IPS-15b (cell line): ENCODE measurements around the gene GAS2L1.
A peak's percentile ranks its signal among the peaks of the same experiment; 100 is the strongest.

Experiments used
- H3K27me3 ChIP-seq: one replicate; pipeline ENCODE4 v1.6.1; 2013; ENCODE audit warnings: low read length; ENCODE audit not compliant: control insufficient read depth, insufficient read depth
- H3K36me3 ChIP-seq: one replicate; pipeline ENCODE4 v1.6.1; 2013; ENCODE audit warnings: low read length; ENCODE audit not compliant: control insufficient read depth, insufficient read depth
- H3K4me1 ChIP-seq: one replicate; pipeline ENCODE4 v1.6.1; 2013; ENCODE audit warnings: mild to moderate bottlenecking, low read length; ENCODE audit not compliant: control insufficient read depth, insufficient read depth
- H3K4me3 ChIP-seq: one replicate; pipeline ENCODE4 v1.5.1; 2013; ENCODE audit warnings: low read depth, low read length
- H3K9ac ChIP-seq: one replicate; pipeline ENCODE4 v1.6.1; 2013; ENCODE audit warnings: low read depth, mild to moderate bottlenecking, low read length
- H3K9me3 ChIP-seq: one replicate; pipeline ENCODE4 v1.6.1; 2013; ENCODE audit warnings: mild to moderate bottlenecking, low read length; ENCODE audit not compliant: control insufficient read depth, insufficient read depth

GAS2L1 gene

DNA sequence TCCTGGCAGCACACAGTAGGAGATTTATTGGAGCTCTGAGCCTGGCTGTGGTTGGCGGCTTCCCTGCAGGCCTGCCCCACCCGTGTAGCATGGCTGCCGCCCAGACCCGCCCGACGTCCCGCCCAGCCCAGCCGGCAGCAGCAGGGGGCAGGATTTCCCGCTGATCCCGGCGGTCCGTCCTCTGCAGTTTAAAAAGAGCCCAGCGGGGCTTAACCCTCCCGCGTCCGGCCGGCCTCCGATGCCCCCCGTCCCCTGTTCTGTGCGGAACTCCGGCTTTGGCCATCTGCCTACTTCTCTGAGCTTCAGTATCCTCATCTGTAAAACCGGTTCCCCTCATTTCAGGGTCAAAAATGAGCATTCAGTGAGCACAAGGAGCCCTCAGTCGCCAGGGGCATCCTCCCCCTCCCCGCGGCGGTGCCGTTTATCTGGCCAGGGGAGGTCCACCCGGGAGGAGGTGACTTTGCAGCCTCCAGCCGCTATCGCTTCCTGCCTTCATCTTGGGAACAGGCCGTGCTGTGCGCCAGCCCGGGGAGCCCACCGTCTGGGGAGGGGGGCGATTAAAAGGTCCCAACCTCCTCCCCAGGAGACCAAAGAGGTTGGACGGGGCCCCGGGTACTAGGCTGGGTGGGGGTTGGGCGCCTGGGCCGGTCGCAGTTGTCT is at the start of gene GAS2L1:
TSS of gene GAS2L1 (plus strand) at position 476 of the 660 bp plus-strand sequence. CDS start 1,456 bp downstream, outside the sequence.
- Histone ChIP-seq H3K9me3 (no peaks in the 10 kb centered on the region), H3K36me3 (no peaks in the 10 kb centered on the region), H3K9ac (peak within 1 kb of the TSS; percentile 70), H3K4me3 (peak within 1 kb of the TSS; percentile 79), H3K4me1 (peaks cover 3% of the 10 kb centered on the region), H3K27me3 (no peaks in the 10 kb centered on the region)

DNA sequence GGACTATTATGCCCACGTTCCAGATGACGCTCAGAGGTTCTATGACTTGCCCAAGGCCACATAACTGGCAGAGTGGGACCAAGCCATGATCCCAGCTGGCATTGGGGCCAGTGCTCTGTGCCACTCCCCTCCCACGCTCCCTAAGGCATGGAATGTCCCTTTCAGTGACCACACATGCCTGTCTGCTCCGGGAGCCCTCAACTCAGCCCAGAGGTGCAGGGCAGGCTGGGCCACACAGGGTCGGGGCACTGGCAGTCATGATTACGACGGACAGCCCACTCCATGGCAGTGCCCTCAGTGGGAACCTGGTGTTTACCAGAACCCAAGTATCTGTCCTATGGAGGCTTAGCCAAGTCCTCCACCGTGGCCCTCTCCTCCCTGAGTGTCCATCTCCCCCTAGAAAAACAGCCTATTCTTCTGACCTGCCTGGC is 48.7 kb upstream of the GAS2L1 start:
- H3K4me1 ChIP-seq: no peaks in the 10 kb centered on the region
- no peak overlapping the region for H3K9ac ChIP-seq
- H3K27me3 ChIP-seq: no peaks in the 10 kb centered on the region
- H3K36me3 ChIP-seq: peaks cover 11% of the 10 kb centered on the region
- H3K4me3 ChIP-seq: no peak overlapping the region
- H3K9me3 ChIP-seq: no peaks in the 10 kb centered on the region

GRCh38 chr22:29258407-29259252 is 47.8 kb upstream of the GAS2L1 start:
- H3K27me3 ChIP-seq: no peaks in the 10 kb centered on the region
- no peaks in the 10 kb centered on the region for H3K4me1 ChIP-seq
- peaks cover 11% of the 10 kb centered on the region for H3K36me3 ChIP-seq
- no peak overlapping the region for H3K9ac ChIP-seq
- no peak overlapping the region for H3K4me3 ChIP-seq
- H3K9me3 ChIP-seq: no peaks in the 10 kb centered on the region

- H3K4me3 ChIP-seq: no peak overlapping the region
- H3K27me3 ChIP-seq: no peaks in the 10 kb centered on the region
- no peak overlapping the region for H3K9ac ChIP-seq
- H3K4me1 ChIP-seq: no peaks in the 10 kb centered on the region
- no peaks in the 10 kb centered on the region for H3K9me3 ChIP-seq
- peaks cover 15% of the 10 kb centered on the region for H3K36me3 ChIP-seq
Measured at GRCh38 chr22:29259253-29259899, 47.1 kb upstream of the GAS2L1 start.

DNA sequence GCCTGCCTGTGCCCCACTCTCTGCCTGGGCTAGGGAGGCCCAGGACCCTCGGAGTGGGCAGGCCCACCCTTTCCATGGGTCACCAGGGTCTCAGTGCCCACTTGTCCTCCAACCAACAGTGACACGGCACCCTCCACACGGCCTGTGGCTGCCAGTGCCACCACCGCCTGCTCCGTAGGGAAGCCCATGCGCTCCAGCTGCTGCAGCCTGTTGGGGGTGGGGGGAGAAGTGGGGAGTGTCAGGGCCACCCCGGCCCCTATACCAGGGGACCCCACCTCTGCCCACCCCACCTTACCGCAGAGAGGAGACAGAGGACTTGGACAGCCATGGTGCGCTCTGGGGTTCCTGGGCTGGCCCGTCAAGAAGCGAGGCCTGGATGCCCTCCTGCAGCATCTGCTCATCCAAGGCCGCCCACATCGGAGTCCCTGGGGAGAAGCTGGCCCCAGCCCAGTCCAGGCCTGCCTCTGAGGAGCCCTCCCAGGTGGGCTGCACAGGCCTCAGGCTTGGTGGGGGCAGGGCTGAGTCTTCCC is 46.4 kb upstream of the GAS2L1 start:
- Histone ChIP-seq H3K36me3 (peaks cover 18% of the 10 kb centered on the region), H3K4me3 (no peak overlapping the region), H3K9me3 (no peaks in the 10 kb centered on the region), H3K27me3 (no peaks in the 10 kb centered on the region), H3K4me1 (no peaks in the 10 kb centered on the region), H3K9ac (no peak overlapping the region)

DNA sequence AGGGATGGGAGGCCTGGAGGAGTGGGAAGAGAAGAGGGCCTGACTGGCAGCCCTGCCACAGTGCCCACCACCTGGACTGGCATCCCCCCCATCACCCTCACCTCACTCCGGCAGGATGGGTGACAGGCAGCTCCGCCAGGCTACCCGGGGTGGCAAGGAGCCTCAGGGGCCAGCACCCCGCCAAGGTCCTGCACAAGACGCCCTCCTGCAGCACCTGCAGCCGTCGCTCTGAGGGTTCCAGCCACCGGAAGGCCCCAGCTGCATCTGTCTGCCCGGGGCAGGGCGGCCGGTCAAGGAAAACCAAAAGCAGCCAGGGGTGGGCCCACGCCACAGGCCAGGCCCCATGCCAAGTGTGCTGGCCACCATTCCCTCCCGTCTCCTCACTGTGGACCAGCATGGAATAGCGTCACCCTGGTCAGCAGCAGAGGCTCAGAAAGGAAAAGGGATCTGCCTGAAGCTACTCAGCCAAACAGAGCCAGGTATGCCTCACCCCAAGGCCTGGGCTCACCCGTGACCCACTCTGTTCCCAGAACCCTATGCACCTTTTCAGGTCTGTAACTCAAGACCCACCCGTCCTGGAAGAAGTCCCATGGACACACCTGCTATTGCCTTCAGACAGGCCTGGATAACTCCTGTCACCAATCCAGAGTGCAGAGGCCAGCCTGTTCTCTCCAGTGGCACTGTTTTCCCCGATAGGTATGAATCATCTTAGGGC is 45.7 kb upstream of the GAS2L1 start:
- Histone ChIP-seq H3K4me3 (no peak overlapping the region), H3K9ac (no peak overlapping the region), H3K27me3 (no peaks in the 10 kb centered on the region), H3K9me3 (no peaks in the 10 kb centered on the region), H3K4me1 (no peaks in the 10 kb centered on the region), H3K36me3 (peaks cover 25% of the 10 kb centered on the region)

DNA sequence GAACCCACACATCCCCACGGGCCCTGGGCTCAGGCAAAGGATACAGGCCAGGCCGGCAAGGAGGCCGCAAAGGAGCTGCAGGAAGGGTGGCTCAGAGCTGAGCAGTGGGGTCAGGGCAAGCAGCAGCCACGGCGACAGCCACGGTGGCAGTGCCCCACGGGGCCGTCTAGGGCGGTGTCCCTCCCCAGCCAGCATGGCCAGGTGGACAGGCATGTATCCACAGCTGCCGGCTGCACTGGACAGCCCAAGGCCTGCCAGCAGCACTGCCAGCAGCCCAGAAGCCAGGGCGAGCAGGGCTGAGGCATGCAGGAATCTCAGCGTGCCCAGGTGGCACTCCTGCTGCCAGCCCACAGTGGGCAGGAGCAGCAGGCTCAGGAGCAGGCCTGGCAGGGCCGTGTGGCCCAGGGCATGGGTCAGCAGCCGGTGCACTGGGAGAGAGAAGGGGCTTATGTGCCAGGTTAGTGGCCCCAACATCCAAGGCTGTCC is 42.6 kb upstream of the GAS2L1 start:
- Histone ChIP-seq H3K4me3 (no peak overlapping the region), H3K36me3 (peaks cover 33% of the 10 kb centered on the region), H3K4me1 (peaks cover 6% of the 10 kb centered on the region), H3K9ac (no peak overlapping the region), H3K9me3 (no peaks in the 10 kb centered on the region), H3K27me3 (no peaks in the 10 kb centered on the region)

- H3K36me3 ChIP-seq: peaks cover 30% of the 10 kb centered on the region
- no peaks in the 10 kb centered on the region for H3K9me3 ChIP-seq
- no peak overlapping the region for H3K9ac ChIP-seq
- H3K4me1 ChIP-seq: peaks cover 10% of the 10 kb centered on the region
- H3K27me3 ChIP-seq: no peaks in the 10 kb centered on the region
- no peak overlapping the region for H3K4me3 ChIP-seq
Measured at GRCh38 chr22:29265305-29265704, 41.1 kb upstream of the GAS2L1 start.

DNA sequence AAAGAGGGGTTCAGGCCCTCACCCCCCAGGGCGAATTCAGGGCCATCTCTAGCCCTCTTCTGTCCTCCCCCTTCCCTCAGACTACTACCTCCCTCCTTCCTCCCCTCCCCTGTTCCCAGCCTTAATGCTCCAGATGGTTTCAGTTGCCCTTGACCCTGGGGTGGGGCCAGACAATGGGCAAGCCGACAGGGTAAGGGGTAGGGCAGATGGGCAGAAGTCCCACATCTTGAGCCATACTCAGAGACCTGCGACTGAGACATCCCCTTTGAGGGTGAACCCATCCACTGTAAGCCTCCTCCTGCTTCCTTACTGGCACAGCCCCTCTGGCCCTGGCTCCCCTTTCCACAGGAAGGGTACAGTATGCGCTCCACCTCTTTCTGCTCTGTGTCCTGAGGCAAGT is 40.5 kb upstream of the GAS2L1 start:
- no peaks in the 10 kb centered on the region for H3K27me3 ChIP-seq
- no peaks in the 10 kb centered on the region for H3K9me3 ChIP-seq
- H3K9ac ChIP-seq: no peak overlapping the region
- no peak overlapping the region for H3K4me3 ChIP-seq
- H3K4me1 ChIP-seq: peaks cover 15% of the 10 kb centered on the region
- H3K36me3 ChIP-seq: peaks cover 27% of the 10 kb centered on the region

GRCh38 chr22:29266564-29267461 is 39.6 kb upstream of the GAS2L1 start:
- peaks cover 27% of the 10 kb centered on the region for H3K36me3 ChIP-seq
- H3K4me3 ChIP-seq: peak overlapping the region; percentile 61
- peak overlapping the region; percentile 97 for H3K9ac ChIP-seq
- H3K9me3 ChIP-seq: no peaks in the 10 kb centered on the region
- H3K27me3 ChIP-seq: no peaks in the 10 kb centered on the region
- H3K4me1 ChIP-seq: peaks cover 16% of the 10 kb centered on the region
